Esophagus muscularis mucosa (tissue), 4 donors: Measurements from ENCODE around the gene RASL12. TPM values are rescaled to one million over a fixed set of nuclear protein-coding genes. Genes with fewer than 3 reads are reported as not detected.
A peak's percentile ranks its signal among the peaks of the same experiment; 100 is the strongest.
"Not testable (repeated sequence)": the region's sequence is repeated elsewhere in the genome, so short reads cannot be mapped to it uniquely, and the experiment has no call there.

Experiments used
- DNase-seq: peaks from one replicate; pipeline ENCODE4 v3.0.0-alpha.2; 2017; ENCODE audit errors: extremely low spot score
- H3K27ac ChIP-seq, 4 donors: fragments of 200-600 bp; sonication (generic); replicated peaks in 1 of 4; 1 replicate in 3 of 4; 2 replicates in 1 of 4; pipeline ENCODE4 v1.5.1; 2016 to 2019; ENCODE audit warnings: mild to moderate bottlenecking in 1 of 4
- H3K27me3 ChIP-seq, 4 donors: fragments of 200-600 bp; sonication (generic); one replicate each; pipeline versions ENCODE4 v1.5.1 to v1.6.0; 2016 to 2019
- H3K36me3 ChIP-seq, 4 donors: fragments of 200-600 bp; sonication (generic); one replicate each; pipeline ENCODE4 v1.5.1; 2016 to 2019
- H3K4me1 ChIP-seq, 4 donors: fragments of 200-600 bp; sonication (generic); one replicate each; pipeline ENCODE4 v1.5.1; 2016 to 2019
- H3K4me3 ChIP-seq, 4 donors: fragments of 200-600 bp; sonication (generic); 1 replicate in 2 of 4; 2 replicates in 2 of 4; pipeline ENCODE4 v1.5.1; 2016 to 2019; ENCODE audit warnings: mild to moderate bottlenecking in 4 of 4, moderate library complexity in 1 of 4
- H3K9me3 ChIP-seq, 4 donors: fragments of 200-600 bp; sonication (generic); 1 replicate in 3 of 4; 2 replicates in 1 of 4; pipeline ENCODE4 v1.5.1; 2016 to 2019
- EP300 ChIP-seq: sonication (generic); formaldehyde crosslinking; IDR thresholded peaks from one replicate; pipeline ENCODE4 v1.6.1; 2017; ENCODE audit warnings: antibody characterized with exemption
- POLR2A ChIP-seq: fragments of 450-650 bp; IDR thresholded peaks from one replicate; pipeline ENCODE4 v1.6.1; 2017; ENCODE audit warnings: antibody characterized with exemption, moderate library complexity, mild to moderate bottlenecking, low read depth
- POLR2AphosphoS5 ChIP-seq, 2 donors: sonication (generic); formaldehyde crosslinking; IDR thresholded peaks; one replicate each; pipeline ENCODE4 v1.6.1; 2017; ENCODE audit warnings: antibody characterized with exemption in 2 of 2
- WGBS: methylation state at CpG from one replicate; pipeline ENCODE4 v1.1.5; 2018; 5-methylcytosine and 5-hydroxymethylcytosine counted together
- intact Hi-C: fragments of 100-400 bp; cut with DNase I; formaldehyde crosslinking; loops from one replicate; pipeline ENCODE4 v1.15.1; 2023
- total RNA-seq, 4 donors: library from RNA; depleted of rRNA; stranded (reverse); fragments of >200 nt; gene quantifications; one replicate each; pipeline versions ENCODE4 v1.1.0 to v1.2.1, GENCODE V29; 2016
- TF ChIP-seq, protein P1 (sequence below), 3 experiments: fragments of 200-600 bp in 2 of 3; fragments of 450-650 bp in 1 of 3; sonication (generic) in 2 of 3; IDR thresholded peaks; one replicate each; pipeline ENCODE4 v1.5.1; 2017 to 2019; ENCODE audit warnings: antibody characterized with exemption in 3 of 3, mild to moderate bottlenecking in 2 of 3, moderate library complexity in 1 of 3

RASL12 gene
- total RNA-seq, 4 donors from 2014 or later, result 123 to 216 (median 198) TPM

DNA sequence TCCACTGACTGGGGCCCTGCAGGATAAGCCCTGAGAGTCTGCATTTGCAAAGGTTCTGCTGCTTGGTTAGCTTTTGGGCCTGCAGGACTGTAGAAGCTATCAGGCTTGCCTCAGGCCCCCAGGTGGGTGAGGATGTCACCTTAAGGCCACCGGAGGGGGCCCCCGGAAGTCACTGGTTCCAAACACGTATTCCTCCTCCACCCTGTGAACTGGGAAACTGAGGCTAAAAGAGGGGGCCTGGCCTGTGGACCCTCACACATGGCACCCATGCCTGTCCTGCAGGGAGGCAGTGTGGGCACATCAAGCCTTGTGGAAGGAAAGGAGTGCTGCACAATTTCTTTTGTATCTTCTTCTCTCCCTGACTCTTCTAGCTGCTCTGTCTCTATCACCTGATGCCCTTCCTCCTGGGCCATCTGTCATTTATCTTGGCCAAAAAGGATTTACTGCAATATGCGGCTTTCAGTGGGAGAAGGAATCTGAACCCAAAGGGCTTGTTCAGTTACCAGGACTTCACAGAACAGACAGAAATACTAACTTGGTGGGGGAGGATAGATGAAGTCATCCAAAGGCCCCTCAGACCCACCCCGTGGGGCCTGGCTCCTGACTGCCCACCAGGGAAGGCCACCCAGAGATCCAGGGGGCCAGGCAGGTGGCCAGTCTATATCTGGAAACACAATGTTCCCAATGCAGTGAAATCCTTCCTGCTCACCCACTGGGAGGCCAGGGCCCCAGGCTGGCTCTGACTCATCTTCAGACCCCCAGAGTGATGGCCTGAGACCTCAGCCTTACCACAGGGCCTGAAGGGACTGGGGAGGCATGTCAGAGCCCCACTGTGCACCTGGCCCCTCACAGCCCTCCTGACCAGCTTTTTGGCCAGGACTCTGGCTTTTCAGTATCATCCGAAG is 28.9 kb upstream of the RASL12 start:
- peaks cover 14 to 72% (median 69%) of the 10 kb centered on the region in 4 donors for H3K4me1 ChIP-seq
- H3K9me3 ChIP-seq, result no peaks in the 10 kb centered on the region
- no peak for DNase-seq
- no peak overlapping the region for H3K4me3 ChIP-seq
- TF ChIP-seq POLR2AphosphoS5 (IDR thresholded peaks at IDR 0.05) (no peak), EP300 (no peak), POLR2A (no peak)
- TF ChIP-seq, protein P1, sequence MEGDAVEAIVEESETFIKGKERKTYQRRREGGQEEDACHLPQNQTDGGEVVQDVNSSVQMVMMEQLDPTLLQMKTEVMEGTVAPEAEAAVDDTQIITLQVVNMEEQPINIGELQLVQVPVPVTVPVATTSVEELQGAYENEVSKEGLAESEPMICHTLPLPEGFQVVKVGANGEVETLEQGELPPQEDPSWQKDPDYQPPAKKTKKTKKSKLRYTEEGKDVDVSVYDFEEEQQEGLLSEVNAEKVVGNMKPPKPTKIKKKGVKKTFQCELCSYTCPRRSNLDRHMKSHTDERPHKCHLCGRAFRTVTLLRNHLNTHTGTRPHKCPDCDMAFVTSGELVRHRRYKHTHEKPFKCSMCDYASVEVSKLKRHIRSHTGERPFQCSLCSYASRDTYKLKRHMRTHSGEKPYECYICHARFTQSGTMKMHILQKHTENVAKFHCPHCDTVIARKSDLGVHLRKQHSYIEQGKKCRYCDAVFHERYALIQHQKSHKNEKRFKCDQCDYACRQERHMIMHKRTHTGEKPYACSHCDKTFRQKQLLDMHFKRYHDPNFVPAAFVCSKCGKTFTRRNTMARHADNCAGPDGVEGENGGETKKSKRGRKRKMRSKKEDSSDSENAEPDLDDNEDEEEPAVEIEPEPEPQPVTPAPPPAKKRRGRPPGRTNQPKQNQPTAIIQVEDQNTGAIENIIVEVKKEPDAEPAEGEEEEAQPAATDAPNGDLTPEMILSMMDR (IDR thresholded peaks at IDR 0.05), result no peak
- H3K36me3 ChIP-seq, result peaks cover 9 to 49% (median 34%) of the 10 kb centered on the region in 4 donors
- intact Hi-C loops, result no loop called here
- 87% methylated on average over 6 of the region's 6 CpGs for WGBS
- H3K27ac ChIP-seq, result peak overlapping the region; percentile 34 to 96 (median 93)
- no peaks in the 10 kb centered on the region for H3K27me3 ChIP-seq

DNA sequence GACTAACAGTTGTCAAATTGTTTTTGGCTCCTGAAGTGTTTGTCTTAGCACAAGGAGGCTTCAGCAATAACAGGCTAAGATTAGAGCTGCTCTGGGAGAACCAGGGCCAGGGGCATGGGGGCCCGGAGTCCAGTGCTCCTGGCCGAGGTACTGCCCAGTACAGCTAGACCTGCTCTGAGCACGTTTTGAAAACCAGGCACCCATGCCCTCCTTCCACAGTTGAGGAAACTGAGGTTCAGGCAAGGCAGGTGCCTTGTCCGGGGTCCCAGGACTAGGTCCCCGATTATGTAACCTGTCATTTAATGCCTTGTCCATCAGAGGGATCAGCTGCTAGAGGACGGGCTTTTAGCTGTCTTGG is 27.9 kb upstream of the RASL12 start:
- TF ChIP-seq, protein P1 (IDR thresholded peaks at IDR 0.05), result no peak
- TF ChIP-seq POLR2AphosphoS5 (IDR thresholded peaks at IDR 0.05) (no peak), EP300 (no peak), POLR2A (no peak)
- no peaks in the 10 kb centered on the region for H3K27me3 ChIP-seq
- H3K36me3 ChIP-seq, result peaks cover 9 to 43% (median 31%) of the 10 kb centered on the region in 4 donors
- WGBS, result 69% methylated on average over 6 of the region's 6 CpGs
- intact Hi-C loops, result no loop called here
- H3K9me3 ChIP-seq, result no peaks in the 10 kb centered on the region
- H3K4me1 ChIP-seq, result peaks cover 19 to 72% (median 69%) of the 10 kb centered on the region in 4 donors
- DNase-seq, result no peak
- no peak overlapping the region for H3K4me3 ChIP-seq
- H3K27ac ChIP-seq, result peak overlapping the region; percentile 79 to 96 (median 93)

DNA sequence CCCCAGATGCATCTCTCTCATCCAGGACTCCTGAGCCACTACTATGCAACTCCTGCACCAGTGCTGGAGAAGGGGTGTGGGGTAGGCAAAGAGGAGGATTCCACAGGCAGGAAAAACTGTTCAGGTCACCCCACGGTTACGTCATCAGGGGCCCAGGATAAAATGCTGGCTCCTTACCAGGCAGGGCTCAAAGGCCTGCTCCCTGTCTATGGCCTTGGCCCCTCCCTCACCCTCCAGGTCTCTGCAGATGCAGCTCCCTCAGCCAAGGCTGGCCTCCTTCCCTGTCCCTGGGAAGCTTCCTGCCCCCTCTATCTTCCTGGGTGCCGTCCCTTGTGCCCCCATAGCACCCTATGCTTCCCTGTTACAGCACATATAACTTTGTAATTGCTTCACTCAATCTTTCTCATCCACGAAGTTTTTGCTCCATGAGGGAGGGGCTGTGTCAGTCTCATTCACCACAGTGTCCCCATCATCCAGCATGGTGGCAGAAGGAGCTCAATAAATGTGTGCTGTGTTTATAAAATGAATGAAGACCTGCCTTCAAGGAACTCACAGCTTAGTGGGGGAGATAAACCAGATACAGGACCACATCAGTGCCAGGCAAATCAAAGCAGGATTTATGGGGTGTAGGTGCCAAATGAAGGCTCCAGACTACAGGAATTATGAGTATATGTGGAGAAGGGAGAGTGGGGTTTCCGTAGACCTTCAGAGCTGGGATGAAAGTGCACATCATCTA is 27.4 kb upstream of the RASL12 start:
- peaks cover 9 to 37% (median 28%) of the 10 kb centered on the region in 4 donors for H3K36me3 ChIP-seq
- WGBS, result 54% methylated on average over 5 of the region's 5 CpGs
- intact Hi-C loops, result no loop called here
- H3K4me3 ChIP-seq, result no peak overlapping the region
- no peak for DNase-seq
- no peaks in the 10 kb centered on the region for H3K9me3 ChIP-seq
- peaks cover 21 to 72% (median 71%) of the 10 kb centered on the region in 4 donors for H3K4me1 ChIP-seq
- no peaks in the 10 kb centered on the region for H3K27me3 ChIP-seq
- TF ChIP-seq, protein P1 (IDR thresholded peaks at IDR 0.05), result no peak
- TF ChIP-seq POLR2A, result no peak
- TF ChIP-seq EP300, result no peak
- no peak for TF ChIP-seq POLR2AphosphoS5 (IDR thresholded peaks at IDR 0.05)
- H3K27ac ChIP-seq, result peak overlapping the region; percentile 79 to 96 (median 93)

DNA sequence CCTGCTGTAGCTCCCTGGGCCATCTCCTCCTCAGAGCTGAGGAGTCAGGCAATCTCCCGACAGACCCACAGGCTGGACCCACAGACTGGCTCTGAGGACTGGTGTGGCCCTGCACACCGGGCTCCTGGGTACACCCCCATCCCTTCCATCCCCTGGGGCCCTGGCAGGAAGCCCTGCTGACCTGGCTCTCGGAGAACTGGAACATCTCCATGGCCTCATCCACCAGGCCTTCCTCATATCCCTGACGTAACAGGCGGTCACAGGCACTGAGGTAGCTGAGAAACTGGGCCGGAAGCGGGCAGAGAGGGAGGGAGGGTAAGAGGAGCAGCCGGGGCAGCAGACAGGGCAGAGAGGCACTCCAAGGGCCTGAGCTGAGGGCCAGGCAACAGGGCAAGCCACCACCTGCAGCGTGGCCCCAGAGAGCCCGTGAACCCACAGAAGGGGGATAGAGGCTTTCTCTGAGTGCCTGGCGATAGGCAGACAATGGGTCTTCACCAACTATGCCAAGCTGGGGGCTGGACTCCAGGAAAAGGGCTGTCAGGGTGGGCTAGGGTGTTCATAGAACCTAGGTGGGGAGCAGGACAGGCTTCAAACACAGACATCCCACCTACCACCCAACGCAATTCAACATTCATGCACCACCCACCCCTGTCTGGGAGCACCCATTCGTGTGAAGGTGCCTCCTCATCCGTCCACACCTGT is 26.7 kb upstream of the RASL12 start:
- WGBS, result 96% methylated on average over 5 of the region's 14 CpGs
- DNase-seq, result no peak

DNA sequence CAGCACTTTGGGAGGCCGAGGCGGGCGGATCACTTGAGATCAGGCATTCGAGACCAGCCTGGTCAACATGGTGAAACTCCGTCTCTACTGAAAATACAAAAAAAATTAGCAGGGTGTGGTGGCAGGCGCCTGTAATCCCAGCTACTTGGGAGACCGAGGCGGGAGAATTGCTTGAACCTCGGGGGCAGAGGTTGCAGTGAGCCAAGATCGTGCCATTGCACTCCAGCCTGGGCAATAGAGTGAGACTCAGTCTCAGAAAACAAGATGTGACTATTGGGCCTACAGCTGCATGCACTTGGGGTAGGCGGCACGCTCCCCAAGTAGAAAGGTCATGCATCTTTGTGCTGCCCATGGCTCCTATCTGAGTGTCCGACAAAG is 26.0 kb upstream of the RASL12 start:
- H3K4me3 ChIP-seq, H3K27me3 ChIP-seq, H3K9me3 ChIP-seq, DNase-seq, intact Hi-C loops: not testable (repeated sequence)
- Histone ChIP-seq H3K36me3 (peaks cover 2 to 23% (median 16%) of the 10 kb centered on the region in 4 donors), H3K4me1 (peaks cover 35 to 86% (median 85%) of the 10 kb centered on the region in 4 donors), H3K27ac (peak overlapping the region; percentile 79 to 96 (median 93))
- WGBS, result 99% methylated on average over 13 of the region's 13 CpGs

More for the DNA sequence above, 26.7 kb upstream of the RASL12 start:
- peaks cover 28 to 80% (median 79%) of the 10 kb centered on the region in 4 donors for H3K4me1 ChIP-seq
- H3K27ac ChIP-seq, result peak overlapping the region; percentile 79 to 96 (median 93)
- H3K36me3 ChIP-seq, result peaks cover 8 to 30% (median 22%) of the 10 kb centered on the region in 4 donors
- H3K9me3 ChIP-seq, result no peaks in the 10 kb centered on the region
- intact Hi-C loops, result no loop called here
- peak; percentile 76 to 84 for TF ChIP-seq POLR2AphosphoS5 (IDR thresholded peaks at IDR 0.05)
- TF ChIP-seq, protein P1 (IDR thresholded peaks at IDR 0.05), result no peak
- H3K27me3 ChIP-seq, result no peaks in the 10 kb centered on the region
- no peak overlapping the region for H3K4me3 ChIP-seq
